22Rv1 (cell line): ENCODE data around the gene TMED7.
"Not testable (repeated sequence)": the region's sequence is repeated elsewhere in the genome, so short reads cannot be mapped to it uniquely, and the experiment has no call there.

ENCODE experiments used
- H3K27ac ChIP-seq: fragments of 450-650 bp; 2 replicates; pipeline ENCODE4 v1.5.1; 2017
- ZFX ChIP-seq: fragments of 450-650 bp; IDR thresholded peaks from 2 replicates; pipeline ENCODE4 v1.6.1; 2017; ENCODE audit warnings: antibody characterized with exemption, borderline replicate concordance
- TF ChIP-seq, protein P1 (sequence below): fragments of 450-650 bp; IDR thresholded peaks from 2 replicates; pipeline ENCODE4 v1.5.1; 2017; ENCODE audit warnings: mild to moderate bottlenecking

The TMED7 gene

DNA sequence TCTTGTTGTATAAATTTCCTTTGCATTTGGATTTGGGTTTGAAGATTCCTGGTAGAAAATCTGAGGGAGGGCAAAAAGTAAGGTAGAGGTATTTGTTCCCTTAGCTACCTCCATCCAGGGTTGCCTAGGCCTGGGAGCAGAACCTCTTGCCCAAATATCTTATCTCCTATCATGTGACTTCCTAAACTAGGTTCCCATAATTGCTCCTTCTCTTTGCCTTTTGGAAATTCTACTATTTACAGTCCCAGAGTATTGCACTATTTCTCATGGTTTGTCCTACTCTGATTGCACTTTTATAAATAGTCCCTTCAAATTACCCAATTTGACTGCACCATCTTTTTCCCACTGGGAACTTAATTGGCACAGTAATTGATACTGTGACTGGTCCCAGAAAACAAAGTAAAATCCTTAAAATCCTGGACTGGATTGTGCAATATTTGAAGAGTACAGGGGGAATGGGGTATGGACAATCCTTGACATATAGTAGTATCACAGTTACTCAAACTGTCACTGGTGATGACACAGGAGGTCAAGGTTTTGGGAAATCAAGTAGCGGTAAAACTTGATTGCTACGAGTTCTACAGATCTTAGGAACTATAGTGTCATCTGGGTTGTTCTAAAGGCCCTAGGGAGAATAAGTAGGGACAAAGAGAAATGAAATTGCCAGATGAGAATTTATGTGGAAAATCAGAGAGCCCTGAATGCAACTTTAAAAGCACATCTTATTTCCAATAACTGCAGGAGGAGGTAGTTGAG lies 31.5 kb upstream of the TMED7 start:
- H3K27ac ChIP-seq: no peak overlapping the region

DNA sequence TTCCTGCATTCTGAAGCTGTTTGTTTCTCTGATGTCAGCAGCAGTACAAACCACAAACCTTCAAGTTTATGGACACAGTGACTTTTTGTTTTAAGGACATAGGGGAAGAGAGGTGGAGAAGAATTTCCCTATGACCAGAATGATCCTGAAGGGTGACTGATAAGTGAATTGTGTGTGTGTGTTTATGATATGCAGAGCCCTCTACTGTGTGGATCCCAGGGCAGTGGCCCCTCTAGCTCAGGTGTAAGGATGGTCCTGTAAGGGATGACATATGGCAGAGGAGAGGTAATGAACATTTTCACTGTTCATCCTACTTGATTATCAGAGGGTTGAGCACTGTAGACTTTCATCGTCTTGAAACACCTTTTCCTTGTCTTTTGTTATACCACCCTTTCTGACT lies 30.6 kb upstream of the TMED7 start:
- TF ChIP-seq, protein P1, sequence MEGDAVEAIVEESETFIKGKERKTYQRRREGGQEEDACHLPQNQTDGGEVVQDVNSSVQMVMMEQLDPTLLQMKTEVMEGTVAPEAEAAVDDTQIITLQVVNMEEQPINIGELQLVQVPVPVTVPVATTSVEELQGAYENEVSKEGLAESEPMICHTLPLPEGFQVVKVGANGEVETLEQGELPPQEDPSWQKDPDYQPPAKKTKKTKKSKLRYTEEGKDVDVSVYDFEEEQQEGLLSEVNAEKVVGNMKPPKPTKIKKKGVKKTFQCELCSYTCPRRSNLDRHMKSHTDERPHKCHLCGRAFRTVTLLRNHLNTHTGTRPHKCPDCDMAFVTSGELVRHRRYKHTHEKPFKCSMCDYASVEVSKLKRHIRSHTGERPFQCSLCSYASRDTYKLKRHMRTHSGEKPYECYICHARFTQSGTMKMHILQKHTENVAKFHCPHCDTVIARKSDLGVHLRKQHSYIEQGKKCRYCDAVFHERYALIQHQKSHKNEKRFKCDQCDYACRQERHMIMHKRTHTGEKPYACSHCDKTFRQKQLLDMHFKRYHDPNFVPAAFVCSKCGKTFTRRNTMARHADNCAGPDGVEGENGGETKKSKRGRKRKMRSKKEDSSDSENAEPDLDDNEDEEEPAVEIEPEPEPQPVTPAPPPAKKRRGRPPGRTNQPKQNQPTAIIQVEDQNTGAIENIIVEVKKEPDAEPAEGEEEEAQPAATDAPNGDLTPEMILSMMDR: no peak
- TF ChIP-seq ZFX: no peak
- H3K27ac ChIP-seq: no peak overlapping the region

More for the DNA sequence above, 31.5 kb upstream of the TMED7 start:
- no peak for TF ChIP-seq ZFX
- TF ChIP-seq, protein P1: no peak

- no peak overlapping the region for H3K27ac ChIP-seq
Measured at GRCh38 chr5:115655994-115656393, 30.2 kb upstream of the TMED7 start.

DNA sequence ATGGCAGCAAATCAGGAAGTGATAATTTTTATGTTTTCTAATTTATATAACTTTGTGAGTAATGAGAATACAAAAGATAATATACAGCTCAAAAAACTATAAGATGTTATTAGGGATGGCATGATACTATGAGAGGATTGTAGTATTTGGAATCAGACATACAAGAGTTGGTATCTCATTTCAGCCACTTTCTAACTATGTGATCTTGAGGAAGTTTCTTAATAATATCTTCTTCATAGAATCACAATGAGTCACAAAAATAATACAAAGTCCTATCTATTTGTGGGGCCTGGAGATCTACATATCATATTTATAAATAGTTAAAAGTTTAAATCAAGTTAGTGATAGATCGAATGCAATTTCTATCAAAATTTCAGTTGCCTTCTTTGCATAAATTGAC lies 23.7 kb upstream of the TMED7 start:
- H3K27ac ChIP-seq: no peak overlapping the region
- TF ChIP-seq, protein P1: no peak
- TF ChIP-seq ZFX: no peak

More at GRCh38 chr5:115655994-115656393, 30.2 kb upstream of the TMED7 start:
- no peak for TF ChIP-seq ZFX
- TF ChIP-seq, protein P1: no peak

DNA sequence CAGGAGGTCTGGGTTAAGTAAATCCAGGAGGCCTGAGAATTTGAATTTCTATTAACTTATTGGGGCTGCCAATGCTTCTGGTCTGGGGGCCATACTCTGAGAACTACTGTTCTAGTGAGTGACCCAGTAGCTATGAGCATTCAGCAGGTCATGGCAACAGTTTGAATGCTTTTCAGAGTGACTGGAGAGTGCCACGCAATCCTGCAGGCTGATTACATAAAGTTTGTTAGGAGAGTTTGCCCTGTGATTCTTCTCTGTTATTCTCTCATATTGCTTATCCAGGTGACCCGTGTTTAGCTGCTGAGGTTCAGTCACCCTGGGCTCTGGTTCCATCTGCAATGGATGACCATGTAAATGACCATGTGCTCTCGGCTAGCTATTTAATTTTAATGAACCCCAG lies 22.2 kb upstream of the TMED7 start:
- TF ChIP-seq ZFX: no peak
- TF ChIP-seq, protein P1: no peak
- H3K27ac ChIP-seq: no peak overlapping the region

DNA sequence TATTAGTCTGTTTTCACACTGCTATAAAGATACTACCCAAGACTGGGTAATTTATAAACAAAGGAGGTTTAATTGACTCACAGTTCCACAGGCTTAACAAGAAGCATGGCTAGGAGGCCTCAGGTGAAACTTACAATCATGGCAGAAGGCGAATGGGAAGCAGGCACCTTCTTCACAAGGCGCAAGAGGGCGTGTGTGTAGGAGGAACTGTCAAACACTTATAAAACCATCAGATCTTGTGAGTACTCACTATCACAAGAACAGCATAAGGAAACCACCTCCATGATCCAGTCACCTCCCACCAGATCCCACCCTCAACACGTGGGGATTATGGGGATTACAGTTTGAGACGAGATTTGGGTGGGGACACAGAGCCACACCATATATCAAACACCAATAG lies 19.6 kb upstream of the TMED7 start:
- H3K27ac ChIP-seq: not testable (repeated sequence)

GRCh38 chr5:115644046-115644445 lies 18.2 kb upstream of the TMED7 start:
- TF ChIP-seq ZFX: no peak
- TF ChIP-seq, protein P1: no peak
- H3K27ac ChIP-seq: no peak overlapping the region

DNA sequence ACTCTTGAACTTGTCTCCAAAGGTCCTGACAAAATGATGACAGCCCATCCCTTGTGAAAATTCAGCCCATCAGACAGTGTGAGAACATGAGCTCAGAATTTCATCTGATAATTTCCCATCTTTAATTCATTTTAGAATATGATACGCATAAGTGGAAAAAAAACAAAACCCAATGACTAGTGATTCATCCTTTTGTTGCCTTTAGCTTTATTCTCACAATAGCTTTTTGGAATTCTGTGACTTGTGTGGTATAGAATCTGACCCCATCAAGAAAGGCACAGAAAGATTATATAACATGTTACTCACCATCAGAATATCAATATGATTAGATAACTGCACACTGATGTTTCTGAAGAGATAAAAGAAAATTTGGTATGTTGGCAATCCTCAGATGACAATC lies 16.1 kb upstream of the TMED7 start:
- no peak overlapping the region for H3K27ac ChIP-seq
- TF ChIP-seq, protein P1: no peak
- TF ChIP-seq ZFX: no peak
